PC-9 (cell line): Measurements from ENCODE around the gene TNFRSF25.

ENCODE experiments used
- EZH2 ChIP-seq: fragments of 200-600 bp; sonication (generic); IDR thresholded peaks from 2 replicates; pipeline ENCODE4 v1.8.0; 2017; ENCODE audit warnings: antibody characterized with exemption, low read depth
- TF ChIP-seq, protein P1 (sequence below): fragments of 200-600 bp; sonication (generic); conservative IDR thresholded peaks from 2 replicates; pipeline ENCODE4 v1.6.1; 2017; ENCODE audit warnings: mixed run types, antibody characterized with exemption, mild to moderate bottlenecking, moderate library complexity

DNA sequence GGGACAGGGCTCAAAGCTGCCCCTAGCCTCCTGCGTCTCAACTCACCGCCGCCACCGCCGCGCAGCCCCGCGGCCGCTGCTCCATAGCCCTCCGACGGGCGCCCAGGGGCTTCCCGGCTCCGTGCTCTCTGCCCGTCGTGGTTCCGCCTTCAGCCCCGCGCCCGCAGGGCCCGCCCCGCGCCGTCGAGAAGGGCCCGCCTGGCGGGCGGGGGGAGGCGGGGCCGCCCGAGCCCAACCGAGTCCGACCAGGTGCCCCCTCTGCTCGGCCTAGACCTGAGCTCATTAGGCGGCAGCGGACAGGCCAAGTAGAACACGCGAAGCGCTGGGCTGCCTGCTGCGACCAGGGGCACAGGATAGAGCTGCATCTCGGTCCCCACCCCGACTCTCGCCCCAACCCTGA is at the start of gene TNFRSF25:
- TF ChIP-seq, protein P1, sequence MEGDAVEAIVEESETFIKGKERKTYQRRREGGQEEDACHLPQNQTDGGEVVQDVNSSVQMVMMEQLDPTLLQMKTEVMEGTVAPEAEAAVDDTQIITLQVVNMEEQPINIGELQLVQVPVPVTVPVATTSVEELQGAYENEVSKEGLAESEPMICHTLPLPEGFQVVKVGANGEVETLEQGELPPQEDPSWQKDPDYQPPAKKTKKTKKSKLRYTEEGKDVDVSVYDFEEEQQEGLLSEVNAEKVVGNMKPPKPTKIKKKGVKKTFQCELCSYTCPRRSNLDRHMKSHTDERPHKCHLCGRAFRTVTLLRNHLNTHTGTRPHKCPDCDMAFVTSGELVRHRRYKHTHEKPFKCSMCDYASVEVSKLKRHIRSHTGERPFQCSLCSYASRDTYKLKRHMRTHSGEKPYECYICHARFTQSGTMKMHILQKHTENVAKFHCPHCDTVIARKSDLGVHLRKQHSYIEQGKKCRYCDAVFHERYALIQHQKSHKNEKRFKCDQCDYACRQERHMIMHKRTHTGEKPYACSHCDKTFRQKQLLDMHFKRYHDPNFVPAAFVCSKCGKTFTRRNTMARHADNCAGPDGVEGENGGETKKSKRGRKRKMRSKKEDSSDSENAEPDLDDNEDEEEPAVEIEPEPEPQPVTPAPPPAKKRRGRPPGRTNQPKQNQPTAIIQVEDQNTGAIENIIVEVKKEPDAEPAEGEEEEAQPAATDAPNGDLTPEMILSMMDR = no peak
- no peak for TF ChIP-seq EZH2
